ENCODE data around the gene LYSMD2. TPM values are rescaled to one million over a fixed set of nuclear protein-coding genes. Genes with fewer than 3 reads are reported as not detected.
A peak's percentile ranks its signal among the peaks of the same experiment; 100 is the strongest.

LYSMD2 gene
- total RNA-seq, 1 donor from 2014 or later, result 4.2 TPM

GRCh38 chr15:51721199-51721960, 16.1 kb downstream of the LYSMD2 start:
- FAIRE-seq, result no peak
- no peak for TF ChIP-seq CTCF (IDR thresholded peaks at IDR 0.05; ENCODE audit: insufficient read depth, low read length, severe bottlenecking)

GRCh38 chr15:51720201-51720995, 17.1 kb downstream of the LYSMD2 start:
- FAIRE-seq, result no peak

More at GRCh38 chr15:51721199-51721960, 16.1 kb downstream of the LYSMD2 start:
- DNase-seq (ENCODE audit: low read depth), result peak; percentile 50
- H3K36me3 ChIP-seq (ENCODE audit: control insufficient read depth, insufficient read depth, low read length), result no peaks in the 10 kb centered on the region
- H3K4me3 ChIP-seq (ENCODE audit: low read depth, low read length), result no peak overlapping the region
- no peaks in the 10 kb centered on the region for H3K27me3 ChIP-seq (ENCODE audit: control insufficient read depth, insufficient read depth, low read length)

GRCh38 chr15:51718746-51719145, 18.7 kb downstream of the LYSMD2 start:
- Histone ChIP-seq H3K4me3 (ENCODE audit: low read depth, low read length) (no peak overlapping the region), H3K27me3 (ENCODE audit: control insufficient read depth, insufficient read depth, low read length) (no peaks in the 10 kb centered on the region), H3K36me3 (ENCODE audit: control insufficient read depth, insufficient read depth, low read length) (no peaks in the 10 kb centered on the region)
- FAIRE-seq (no peak), DNase-seq (ENCODE audit: low read depth) (no peak)
- no peak for TF ChIP-seq CTCF (IDR thresholded peaks at IDR 0.05; ENCODE audit: insufficient read depth, low read length, severe bottlenecking)

More at GRCh38 chr15:51720201-51720995, 17.1 kb downstream of the LYSMD2 start:
- H3K4me3 ChIP-seq (ENCODE audit: low read depth, low read length), result no peak overlapping the region
- DNase-seq (ENCODE audit: low read depth), result no peak
- no peaks in the 10 kb centered on the region for H3K36me3 ChIP-seq (ENCODE audit: control insufficient read depth, insufficient read depth, low read length)
- H3K27me3 ChIP-seq (ENCODE audit: control insufficient read depth, insufficient read depth, low read length), result no peaks in the 10 kb centered on the region
- TF ChIP-seq CTCF (IDR thresholded peaks at IDR 0.05; ENCODE audit: insufficient read depth, low read length, severe bottlenecking), result no peak

- TF ChIP-seq CTCF (IDR thresholded peaks at IDR 0.05; ENCODE audit: insufficient read depth, low read length, severe bottlenecking), result no peak
- Histone ChIP-seq H3K36me3 (ENCODE audit: control insufficient read depth, insufficient read depth, low read length) (no peaks in the 10 kb centered on the region), H3K27me3 (ENCODE audit: control insufficient read depth, insufficient read depth, low read length) (no peaks in the 10 kb centered on the region), H3K4me3 (ENCODE audit: low read depth, low read length) (no peak overlapping the region)
- DNase-seq (ENCODE audit: low read depth), result no peak
- no peak for FAIRE-seq
Observed at GRCh38 chr15:51718219-51718618, 19.2 kb downstream of the LYSMD2 start.

GRCh38 chr15:51714911-51715310, 22.5 kb downstream of the LYSMD2 start:
- Histone ChIP-seq H3K36me3 (ENCODE audit: control insufficient read depth, insufficient read depth, low read length) (no peaks in the 10 kb centered on the region), H3K4me3 (ENCODE audit: low read depth, low read length) (no peak overlapping the region), H3K27me3 (ENCODE audit: control insufficient read depth, insufficient read depth, low read length) (no peaks in the 10 kb centered on the region)
- DNase-seq (ENCODE audit: low read depth) (no peak), FAIRE-seq (no peak)
- TF ChIP-seq CTCF (IDR thresholded peaks at IDR 0.05; ENCODE audit: insufficient read depth, low read length, severe bottlenecking), result no peak

All from bronchial epithelial cell (primary cell).